MM.1S (cell line): ENCODE measurements around the gene DEFB118.

ENCODE experiments used
- CTCF ChIP-seq: fragments of 300-600 bp; sonication (generic); IDR thresholded peaks from 2 replicates; pipeline ENCODE4 v1.5.1; 2016; ENCODE audit warnings: antibody characterized with exemption, low read length, mixed read lengths
- EZH2 ChIP-seq: fragments of 300-600 bp; sonication (generic); optimal IDR thresholded peaks from 2 replicates; pipeline ENCODE3; 2017; ENCODE audit warnings: low read depth, mild to moderate bottlenecking, antibody characterized with exemption, low read length, mixed read lengths
- EZH2phosphoT487 ChIP-seq: fragments of 300-600 bp; sonication (generic); IDR thresholded peaks from 2 replicates; pipeline ENCODE4 v1.6.1; 2018; ENCODE audit warnings: antibody characterized with exemption, low read length

GRCh38 chr20:31374346-31374745 lies 5.9 kb downstream of the DEFB118 start:
- no peak for TF ChIP-seq CTCF
- TF ChIP-seq EZH2phosphoT487: no peak
- TF ChIP-seq EZH2: no peak
